ENCODE measurements around the gene XIRP1. TPM values are rescaled to one million over a fixed set of nuclear protein-coding genes. Genes with fewer than 3 reads are reported as not detected.

The XIRP1 gene
- total and polyA plus RNA-seq, 2 experiments from 2014 or later, result not detected

- ATAC-seq, result no peak
- Histone ChIP-seq H3F3A (replicated peaks; ENCODE audit: low read depth) (no peaks in the 10 kb centered on the region), H3K27me3 (ENCODE audit: insufficient read depth) (no peaks in the 10 kb centered on the region), H3K79me2 (replicated peaks; ENCODE audit: insufficient read depth) (no peaks in the 10 kb centered on the region), H3K4me1 (ENCODE audit: insufficient read depth) (peaks cover 6% of the 10 kb centered on the region), H4K20me1 (replicated peaks; ENCODE audit: insufficient read depth) (no peaks in the 10 kb centered on the region), H3K36me3 (ENCODE audit: insufficient read depth) (no peaks in the 10 kb centered on the region), H3K4me3 (no peak overlapping the region), H3K4me2 (no peak overlapping the region), H3K9me2 (ENCODE audit: insufficient read depth) (no peaks in the 10 kb centered on the region), H2AFZ (no peak overlapping the region), H3K27ac (ENCODE audit: low read depth) (no peak overlapping the region)
- Mint-ChIP-seq H3K36me3 (ENCODE audit: low read depth) (no peaks in the 10 kb centered on the region; the same call in 2 of the 3 replicates), H3K4me1 (peaks cover 14% of the 10 kb centered on the region), H3K27me3 (ENCODE audit: insufficient read depth, low read depth, poor library complexity) (peaks cover 4% of the 10 kb centered on the region), H3K27ac (no peak overlapping the region), H3K9me3 (no peaks in the 10 kb centered on the region; the same call in 1 of the 3 replicates), H3K4me3 (no peak overlapping the region)
- TF ChIP-seq STAT1 (IDR thresholded peaks at IDR 0.05; ENCODE audit: unreplicated experiment) (no peak), CREB1 (CRISPR knock-in tag; IDR thresholded peaks at IDR 0.05; ENCODE audit: low read depth) (no peak), NANOG (IDR thresholded peaks at IDR 0.05; ENCODE audit: borderline replicate concordance) (no peak), ZNF114 (CRISPR knock-in tag; IDR thresholded peaks at IDR 0.05) (no peak), JUNB (IDR thresholded peaks at IDR 0.05; ENCODE audit: unreplicated experiment) (no peak), EZH2 (IDR thresholded peaks at IDR 0.05; ENCODE audit: low read depth, unreplicated experiment) (no peak), ZNF462 (CRISPR knock-in tag; IDR thresholded peaks at IDR 0.05) (no peak), EZH2phosphoT487 (IDR thresholded peaks at IDR 0.05; ENCODE audit: unreplicated experiment) (no peak), ZNF331 (CRISPR knock-in tag; IDR thresholded peaks at IDR 0.05; ENCODE audit: low read depth) (no peak), REST (IDR thresholded peaks at IDR 0.05; ENCODE audit: unreplicated experiment) (no peak), POLR2AphosphoS5 (IDR thresholded peaks at IDR 0.05; ENCODE audit: low read depth) (no peak), ETS1 (IDR thresholded peaks at IDR 0.05) (no peak), CTCF (conservative IDR thresholded peaks at IDR 0.05; ENCODE audit: low read depth in 2 of 2) (no peak)
- DNase-seq (ENCODE audit: low spot score), result no peak
Observed at GRCh38 chr3:39164414-39164813, 28.0 kb downstream of the XIRP1 start.

Measured in GM23338 (cell line).